ENCODE data around the gene ISG20L2. TPM values are rescaled to one million over a fixed set of nuclear protein-coding genes. Genes with fewer than 3 reads are reported as not detected.

ISG20L2 gene
- total RNA-seq, 1 donor from 2014 or later = 47.0 TPM

GRCh38 chr1:156703741-156704140, 24.8 kb downstream of the ISG20L2 start:
- Mint-ChIP-seq H3K4me1 (peaks cover 79% of the 10 kb centered on the region), H3K36me3 (ENCODE audit: low read depth) (peaks cover 18% of the 10 kb centered on the region), H3K9me3 (no peaks in the 10 kb centered on the region), H3K27me3 (ENCODE audit: low read depth) (peaks cover 33% of the 10 kb centered on the region), H3K27ac (ENCODE audit: unreplicated experiment) (peak overlapping the region; percentile 86), H3K4me3 (peak overlapping the region; percentile 95)
- TF ChIP-seq, protein P1, sequence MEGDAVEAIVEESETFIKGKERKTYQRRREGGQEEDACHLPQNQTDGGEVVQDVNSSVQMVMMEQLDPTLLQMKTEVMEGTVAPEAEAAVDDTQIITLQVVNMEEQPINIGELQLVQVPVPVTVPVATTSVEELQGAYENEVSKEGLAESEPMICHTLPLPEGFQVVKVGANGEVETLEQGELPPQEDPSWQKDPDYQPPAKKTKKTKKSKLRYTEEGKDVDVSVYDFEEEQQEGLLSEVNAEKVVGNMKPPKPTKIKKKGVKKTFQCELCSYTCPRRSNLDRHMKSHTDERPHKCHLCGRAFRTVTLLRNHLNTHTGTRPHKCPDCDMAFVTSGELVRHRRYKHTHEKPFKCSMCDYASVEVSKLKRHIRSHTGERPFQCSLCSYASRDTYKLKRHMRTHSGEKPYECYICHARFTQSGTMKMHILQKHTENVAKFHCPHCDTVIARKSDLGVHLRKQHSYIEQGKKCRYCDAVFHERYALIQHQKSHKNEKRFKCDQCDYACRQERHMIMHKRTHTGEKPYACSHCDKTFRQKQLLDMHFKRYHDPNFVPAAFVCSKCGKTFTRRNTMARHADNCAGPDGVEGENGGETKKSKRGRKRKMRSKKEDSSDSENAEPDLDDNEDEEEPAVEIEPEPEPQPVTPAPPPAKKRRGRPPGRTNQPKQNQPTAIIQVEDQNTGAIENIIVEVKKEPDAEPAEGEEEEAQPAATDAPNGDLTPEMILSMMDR (conservative IDR thresholded peaks at IDR 0.05) = no peak
- DNase-seq (ENCODE audit: low read depth, low spot score) = no peak

GRCh38 chr1:156703336-156703735, 25.2 kb downstream of the ISG20L2 start:
- Mint-ChIP-seq H3K4me1 (peaks cover 77% of the 10 kb centered on the region), H3K27ac (ENCODE audit: unreplicated experiment) (no peak overlapping the region), H3K27me3 (ENCODE audit: low read depth) (peaks cover 29% of the 10 kb centered on the region), H3K4me3 (peak overlapping the region; percentile 95), H3K9me3 (no peaks in the 10 kb centered on the region), H3K36me3 (ENCODE audit: low read depth) (peaks cover 22% of the 10 kb centered on the region)
- no peak for DNase-seq (ENCODE audit: low read depth, low spot score)
- TF ChIP-seq, protein P1 (conservative IDR thresholded peaks at IDR 0.05) = no peak

GRCh38 chr1:156700736-156701531, 27.6 kb downstream of the ISG20L2 start:
- DNase-seq (ENCODE audit: low read depth, low spot score) = no peak
- H3K27me3 Mint-ChIP-seq (ENCODE audit: low read depth) = peaks cover 21% of the 10 kb centered on the region
- H3K9me3 Mint-ChIP-seq = no peaks in the 10 kb centered on the region
- peak overlapping the region; percentile 50 for H3K27ac Mint-ChIP-seq (ENCODE audit: unreplicated experiment)
- peaks cover 71% of the 10 kb centered on the region for H3K4me1 Mint-ChIP-seq
- TF ChIP-seq, protein P1 (conservative IDR thresholded peaks at IDR 0.05) = no peak
- peak overlapping the region; percentile 72 for H3K4me3 Mint-ChIP-seq
- H3K36me3 Mint-ChIP-seq (ENCODE audit: low read depth) = peaks cover 26% of the 10 kb centered on the region

- H3K36me3 Mint-ChIP-seq (ENCODE audit: low read depth) = peaks cover 26% of the 10 kb centered on the region
- no peak for DNase-seq (ENCODE audit: low read depth, low spot score)
- H3K4me3 Mint-ChIP-seq = peak overlapping the region; percentile 77
- H3K27ac Mint-ChIP-seq (ENCODE audit: unreplicated experiment) = peak overlapping the region; percentile 83
- TF ChIP-seq, protein P1 (conservative IDR thresholded peaks at IDR 0.05) = no peak
- H3K9me3 Mint-ChIP-seq = no peaks in the 10 kb centered on the region
- H3K27me3 Mint-ChIP-seq (ENCODE audit: low read depth) = peaks cover 8% of the 10 kb centered on the region
- H3K4me1 Mint-ChIP-seq = peaks cover 68% of the 10 kb centered on the region
These were observed 29.6 kb downstream of the ISG20L2 start for GRCh38 chr1:156698995-156699394.

- TF ChIP-seq, protein P1 (conservative IDR thresholded peaks at IDR 0.05) = no peak
- peak overlapping the region; percentile 3 for H3K27ac Mint-ChIP-seq (ENCODE audit: unreplicated experiment)
- DNase-seq (ENCODE audit: low read depth, low spot score) = no peak
- H3K4me1 Mint-ChIP-seq = peaks cover 68% of the 10 kb centered on the region
- no peaks in the 10 kb centered on the region for H3K9me3 Mint-ChIP-seq
- peaks cover 26% of the 10 kb centered on the region for H3K36me3 Mint-ChIP-seq (ENCODE audit: low read depth)
- peaks cover 11% of the 10 kb centered on the region for H3K27me3 Mint-ChIP-seq (ENCODE audit: low read depth)
- peak overlapping the region; percentile 73 for H3K4me3 Mint-ChIP-seq
These were observed 31.1 kb downstream of the ISG20L2 start for GRCh38 chr1:156697481-156697880.
